HG02588 (cell line): ENCODE measurements around the gene CLCN3.
"Not testable (repeated sequence)": the region's sequence is repeated elsewhere in the genome, so short reads cannot be mapped to it uniquely, and the experiment has no call there.

Experiments used
- ATAC-seq: cut with Tn5 transposase; IDR thresholded peaks from one replicate; pipeline ENCODE4 v1.9.1; 2021; ENCODE audit warnings: mild to moderate bottlenecking, moderate library complexity; ENCODE audit not compliant: unreplicated experiment

CLCN3 gene

GRCh38 chr4:169768385-169768784 lies 148.0 kb downstream of the CLCN3 start:
- ATAC-seq, result no peak

GRCh38 chr4:169770416-169770815 lies 150.0 kb downstream of the CLCN3 start:
- no peak for ATAC-seq

- not testable (repeated sequence) for ATAC-seq
Measured at GRCh38 chr4:169771556-169772080, 151.2 kb downstream of the CLCN3 start.
